Measurements from ENCODE around the gene MIPEP.

MIPEP gene

GRCh38 chr13:23849670-23850069 lies 39.5 kb downstream of the MIPEP start:
- no peak for TF ChIP-seq CTCF (IDR thresholded peaks at IDR 0.05; ENCODE audit: insufficient read depth, low read depth, low read length, missing control alignments)
- H3K4me3 ChIP-seq (ENCODE audit: low read depth, low read length) = no peak overlapping the region
- DNase-seq (ENCODE audit: low read depth) = no peak

- DNase-seq (ENCODE audit: low read depth) = peak; percentile 39
- TF ChIP-seq CTCF (IDR thresholded peaks at IDR 0.05; ENCODE audit: insufficient read depth, low read depth, low read length, missing control alignments) = no peak
- no peak overlapping the region for H3K4me3 ChIP-seq (ENCODE audit: low read depth, low read length)
Measured at GRCh38 chr13:23848646-23849141, 40.5 kb downstream of the MIPEP start.

- no peak overlapping the region for H3K4me3 ChIP-seq (ENCODE audit: low read depth, low read length)
- no peak for TF ChIP-seq CTCF (IDR thresholded peaks at IDR 0.05; ENCODE audit: insufficient read depth, low read depth, low read length, missing control alignments)
- DNase-seq (ENCODE audit: low read depth) = no peak
Measured at GRCh38 chr13:23848019-23848418, 41.2 kb downstream of the MIPEP start.

- no peak for TF ChIP-seq CTCF (IDR thresholded peaks at IDR 0.05; ENCODE audit: insufficient read depth, low read depth, low read length, missing control alignments)
- DNase-seq (ENCODE audit: low read depth) = no peak
- no peak overlapping the region for H3K4me3 ChIP-seq (ENCODE audit: low read depth, low read length)
Measured at GRCh38 chr13:23847497-23847896, 41.7 kb downstream of the MIPEP start.

- peak; percentile 23 for DNase-seq (ENCODE audit: low read depth)
- H3K4me3 ChIP-seq (ENCODE audit: low read depth, low read length) = peak overlapping the region; percentile 36
- TF ChIP-seq CTCF (IDR thresholded peaks at IDR 0.05; ENCODE audit: insufficient read depth, low read depth, low read length, missing control alignments) = no peak
Measured at GRCh38 chr13:23845105-23845725, 44.0 kb downstream of the MIPEP start.

GRCh38 chr13:23844132-23844531 lies 45.1 kb downstream of the MIPEP start:
- H3K4me3 ChIP-seq (ENCODE audit: low read depth, low read length) = no peak overlapping the region
- peak; percentile 41 for DNase-seq (ENCODE audit: low read depth)
- no peak for TF ChIP-seq CTCF (IDR thresholded peaks at IDR 0.05; ENCODE audit: insufficient read depth, low read depth, low read length, missing control alignments)

- no peak overlapping the region for H3K4me3 ChIP-seq (ENCODE audit: low read depth, low read length)
- TF ChIP-seq CTCF (IDR thresholded peaks at IDR 0.05; ENCODE audit: insufficient read depth, low read depth, low read length, missing control alignments) = no peak
- no peak for DNase-seq (ENCODE audit: low read depth)
Measured at GRCh38 chr13:23843436-23843835, 45.8 kb downstream of the MIPEP start.
